GM23248 (cell line): Measurements from ENCODE around the gene PRDM7.
"Not testable (repeated sequence)": the region's sequence is repeated elsewhere in the genome, so short reads cannot be mapped to it uniquely, and the experiment has no call there.

Source experiments
- EZH2 ChIP-seq: fragments of 200-600 bp; sonication (generic); IDR thresholded peaks from 2 replicates; pipeline ENCODE4 v1.6.1; 2018; ENCODE audit warnings: antibody characterized with exemption, mild to moderate bottlenecking; ENCODE audit not compliant: insufficient read depth, poor library complexity, severe bottlenecking
- EZH2phosphoT487 ChIP-seq: fragments of 200-600 bp; sonication (generic); IDR thresholded peaks from 2 replicates; pipeline ENCODE4 v1.6.1; 2018; ENCODE audit warnings: antibody characterized with exemption, moderate library complexity, mild to moderate bottlenecking, low read depth; ENCODE audit not compliant: insufficient read depth

DNA sequence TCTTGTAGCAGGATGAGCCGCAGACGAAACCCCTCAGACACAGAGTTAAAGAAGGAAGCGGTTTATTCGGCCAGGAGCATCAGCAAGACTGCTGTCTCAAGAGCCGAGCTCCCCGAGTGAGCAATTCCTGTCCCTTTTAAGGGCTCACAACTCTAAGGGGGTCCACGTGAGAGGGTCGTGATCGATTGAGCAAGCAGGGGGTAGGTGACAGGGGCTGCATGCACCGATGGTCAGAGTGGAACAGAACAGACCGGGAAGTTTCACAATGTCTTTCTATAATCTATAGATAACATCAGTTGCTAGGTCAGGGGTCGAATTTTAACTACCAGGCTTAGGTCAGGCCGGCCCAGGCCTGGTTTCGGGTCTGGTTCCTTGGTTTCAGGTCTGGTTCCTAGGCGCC, 20.6 kb downstream of the PRDM7 start:
- TF ChIP-seq EZH2phosphoT487, EZH2: not testable (repeated sequence)
